Fibroblast of mammary gland (primary cell): ENCODE data around the gene ABCF1.

Experiments
- DNase-seq: peaks from one replicate; pipeline ENCODE4 v3.0.0-alpha.2; 2010; ENCODE audit warnings: low read depth
- H3K4me3 ChIP-seq: 2 replicates; pipeline ENCODE4 v1.5.1; 2011; ENCODE audit warnings: low read depth, mild to moderate bottlenecking, low read length, moderate library complexity; ENCODE audit not compliant: control insufficient read depth
- TF ChIP-seq, protein P1 (sequence below): conservative IDR thresholded peaks from 2 replicates; pipeline ENCODE4 v1.5.1; 2011; ENCODE audit warnings: low read depth, low read length, inconsistent platforms; ENCODE audit not compliant: control insufficient read depth, insufficient read depth

The ABCF1 gene

GRCh38 chr6:30601436-30601814 lies 30.2 kb downstream of the ABCF1 start:
- TF ChIP-seq, protein P1, sequence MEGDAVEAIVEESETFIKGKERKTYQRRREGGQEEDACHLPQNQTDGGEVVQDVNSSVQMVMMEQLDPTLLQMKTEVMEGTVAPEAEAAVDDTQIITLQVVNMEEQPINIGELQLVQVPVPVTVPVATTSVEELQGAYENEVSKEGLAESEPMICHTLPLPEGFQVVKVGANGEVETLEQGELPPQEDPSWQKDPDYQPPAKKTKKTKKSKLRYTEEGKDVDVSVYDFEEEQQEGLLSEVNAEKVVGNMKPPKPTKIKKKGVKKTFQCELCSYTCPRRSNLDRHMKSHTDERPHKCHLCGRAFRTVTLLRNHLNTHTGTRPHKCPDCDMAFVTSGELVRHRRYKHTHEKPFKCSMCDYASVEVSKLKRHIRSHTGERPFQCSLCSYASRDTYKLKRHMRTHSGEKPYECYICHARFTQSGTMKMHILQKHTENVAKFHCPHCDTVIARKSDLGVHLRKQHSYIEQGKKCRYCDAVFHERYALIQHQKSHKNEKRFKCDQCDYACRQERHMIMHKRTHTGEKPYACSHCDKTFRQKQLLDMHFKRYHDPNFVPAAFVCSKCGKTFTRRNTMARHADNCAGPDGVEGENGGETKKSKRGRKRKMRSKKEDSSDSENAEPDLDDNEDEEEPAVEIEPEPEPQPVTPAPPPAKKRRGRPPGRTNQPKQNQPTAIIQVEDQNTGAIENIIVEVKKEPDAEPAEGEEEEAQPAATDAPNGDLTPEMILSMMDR, result no peak
- no peak overlapping the region for H3K4me3 ChIP-seq
- no peak for DNase-seq

DNA sequence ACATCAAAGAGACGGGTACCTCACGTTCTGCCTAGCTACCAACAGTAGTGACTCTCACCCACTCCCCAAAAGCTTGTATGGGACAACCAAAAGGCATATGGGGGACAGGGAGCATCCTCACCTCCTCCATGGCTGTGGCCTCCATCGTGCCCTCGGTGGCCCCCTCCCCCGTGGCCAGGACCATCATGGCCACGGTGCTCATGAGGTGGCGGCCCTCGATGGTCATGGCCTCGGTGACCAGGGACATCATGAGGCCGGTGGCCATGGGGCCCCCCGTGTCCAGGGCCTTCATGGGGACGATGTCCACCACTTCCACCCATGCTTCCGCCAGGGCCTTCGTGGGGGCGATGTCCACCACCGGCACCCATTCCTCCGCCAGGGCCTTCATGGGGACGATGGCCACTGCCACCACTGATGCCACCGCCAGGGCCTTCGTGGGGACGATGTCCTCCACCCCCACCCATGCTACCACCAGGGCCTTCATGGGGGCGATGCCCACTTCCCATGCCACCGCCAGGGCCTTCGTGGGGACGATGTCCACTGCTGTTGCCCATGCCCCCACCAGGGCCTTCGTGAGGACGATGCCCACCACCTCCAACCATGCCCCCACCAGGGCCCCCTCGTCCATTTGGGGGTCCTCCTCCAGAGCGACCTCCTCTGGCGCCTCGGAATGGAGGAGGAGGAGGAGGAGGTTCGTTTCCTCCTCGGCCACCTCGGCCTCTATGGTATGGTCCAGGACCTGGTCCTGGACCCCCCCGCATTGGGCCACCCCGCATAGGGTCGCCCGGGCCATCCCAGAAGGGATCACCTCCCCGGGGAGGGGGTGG lies 30.8 kb downstream of the ABCF1 start:
- H3K4me3 ChIP-seq, result no peak overlapping the region
- TF ChIP-seq, protein P1, result no peak

GRCh38 chr6:30603961-30604360 lies 32.7 kb downstream of the ABCF1 start:
- TF ChIP-seq, protein P1, result no peak
- H3K4me3 ChIP-seq, result no peak overlapping the region
- no peak for DNase-seq

More for the DNA sequence above, 30.8 kb downstream of the ABCF1 start:
- no peak for DNase-seq

DNA sequence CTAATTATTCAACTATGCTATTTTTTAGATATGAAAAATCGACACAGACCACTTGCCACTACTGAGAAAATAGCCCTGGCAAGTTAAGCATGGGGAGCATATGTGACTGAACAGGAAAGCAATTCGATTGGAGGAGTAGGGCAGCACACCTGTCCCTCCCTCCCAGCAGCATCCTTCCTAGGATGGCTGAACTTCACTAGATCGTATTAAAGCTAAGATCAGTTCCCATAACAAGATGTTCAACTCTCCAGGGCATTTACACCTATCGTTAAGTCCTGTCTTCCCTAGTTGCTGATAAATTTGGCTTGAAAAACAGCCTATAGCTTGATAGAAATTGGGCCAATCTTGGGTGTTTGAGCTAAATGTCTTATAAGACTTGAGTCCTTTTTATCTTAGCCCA lies 38.8 kb downstream of the ABCF1 start:
- no peak for DNase-seq
- no peak overlapping the region for H3K4me3 ChIP-seq
- TF ChIP-seq, protein P1, result no peak

GRCh38 chr6:30611150-30611855 lies 40.1 kb downstream of the ABCF1 start:
- H3K4me3 ChIP-seq, result no peak overlapping the region
- TF ChIP-seq, protein P1, result no peak
- DNase-seq, result no peak

DNA sequence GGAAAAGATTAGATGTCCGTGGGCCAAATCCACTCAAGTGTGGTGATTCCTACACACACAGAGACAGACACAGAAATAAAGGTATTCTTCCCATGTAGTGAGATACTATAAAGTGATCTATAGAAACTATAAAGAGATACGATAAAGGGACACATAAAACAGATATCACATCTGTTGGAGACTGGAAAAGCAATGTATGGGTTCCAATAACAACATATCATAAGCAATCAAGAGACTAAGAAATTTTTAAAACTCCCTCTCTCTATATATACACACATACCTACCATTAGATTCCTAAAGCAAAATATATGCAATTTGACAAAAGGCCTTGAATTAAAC lies 40.6 kb downstream of the ABCF1 start:
- TF ChIP-seq, protein P1, result no peak
- no peak for DNase-seq
- H3K4me3 ChIP-seq, result no peak overlapping the region
